Transverse colon (tissue), 4 donors: Measurements from ENCODE around the gene DNER. TPM values are rescaled to one million over a fixed set of nuclear protein-coding genes. Genes with fewer than 3 reads are reported as not detected.
A peak's percentile ranks its signal among the peaks of the same experiment; 100 is the strongest.

Experiments used
- DNase-seq: peaks from one replicate; pipeline ENCODE4 v3.0.0-alpha.2; 2019
- H3K27ac ChIP-seq, 4 donors: fragments of 200-600 bp; sonication (generic); 2 replicates each; pipeline ENCODE4 v1.5.1; 2016 to 2018; ENCODE audit warnings: inconsistent platforms in 4 of 4
- H3K27me3 ChIP-seq: fragments of 200-600 bp; sonication (generic); 2 replicates; pipeline ENCODE4 v1.5.1; 2017; ENCODE audit warnings: inconsistent platforms
- H3K36me3 ChIP-seq, 4 donors: fragments of 200-600 bp; sonication (generic); 2 replicates each; pipeline ENCODE4 v1.5.1; 2017 to 2019; ENCODE audit warnings: inconsistent platforms in 4 of 4
- H3K4me1 ChIP-seq, 4 donors: fragments of 200-600 bp; sonication (generic); 2 replicates each; pipeline ENCODE4 v1.5.1; 2017 to 2020; ENCODE audit warnings: inconsistent platforms in 4 of 4
- H3K4me3 ChIP-seq, 4 donors: fragments of 200-600 bp; sonication (generic); 1 replicate in 1 of 4; 2 replicates in 3 of 4; pipeline versions ENCODE4 v1.5.1 to v1.6.1; 2017 to 2019; ENCODE audit warnings: inconsistent platforms in 4 of 4
- H3K9me3 ChIP-seq, 2 donors: fragments of 200-600 bp; sonication (generic); 2 replicates each; pipeline ENCODE4 v1.5.1; 2017 to 2019; ENCODE audit warnings: inconsistent platforms in 2 of 2
- EP300 ChIP-seq: sonication (generic); formaldehyde crosslinking; IDR thresholded peaks from one replicate; pipeline ENCODE4 v1.6.1; 2017; ENCODE audit warnings: antibody characterized with exemption, low read depth
- POLR2A ChIP-seq: fragments of 450-650 bp; IDR thresholded peaks from one replicate; pipeline ENCODE4 v1.6.1; 2016; ENCODE audit warnings: antibody characterized with exemption, mild to moderate bottlenecking, moderate library complexity
- POLR2AphosphoS5 ChIP-seq, 3 donors: sonication (generic); formaldehyde crosslinking; IDR thresholded peaks; one replicate each; pipeline ENCODE4 v1.6.1; 2016; ENCODE audit warnings: antibody characterized with exemption in 3 of 3
- WGBS, 2 donors: methylation state at CpG; one replicate each; pipeline ENCODE4 v1.1.5; 2018; ENCODE audit warnings: low coverage in 1 of 2; 5-methylcytosine and 5-hydroxymethylcytosine counted together
- in situ Hi-C, 4 donors: fragments of 200-750 bp; cut with MboI; loops; one replicate each; pipeline versions ENCODE4 v1.15.0 to v1.15.1; 2017; ENCODE audit warnings: low sequenced_read_pairs in 3 of 4, low pct_ligation_motif_present in 1 of 4, low pct_unique_long_range_greater_than_20kb in 1 of 4
- intact Hi-C: fragments of 100-400 bp; cut with DNase I; formaldehyde crosslinking; loops from one replicate; pipeline ENCODE4 v1.15.1; 2023; ENCODE audit warnings: low total_unique reads
- total RNA-seq, 4 donors: library from RNA; depleted of rRNA; stranded (reverse); fragments of >200 nt; gene quantifications; one replicate each; pipeline ENCODE4 v1.1.0, GENCODE V29; 2016
- TF ChIP-seq, protein P1 (sequence below), 5 experiments: fragments of 200-600 bp in 3 of 5; fragments of 450-650 bp in 2 of 5; sonication (generic) in 3 of 5; IDR thresholded peaks; 1 replicate in 2 of 5; 2 replicates in 3 of 5; pipeline ENCODE4 v1.5.1; 2016 to 2017; ENCODE audit warnings: antibody characterized with exemption in 5 of 5, inconsistent platforms in 3 of 5, mild to moderate bottlenecking in 2 of 5, moderate library complexity in 1 of 5

The DNER gene
- total RNA-seq, 4 donors from 2014 or later: 1.9 to 4.9 (median 2.5) TPM

- peak overlapping the region; percentile 64 to 83 (median 68) for H3K27ac ChIP-seq
- H3K9me3 ChIP-seq: no peaks in the 10 kb centered on the region
- 72 to 77% methylated on average over 11 to 13 of the region's 13 CpGs for WGBS, 2 donors
- intact Hi-C loops: no loop called here
- H3K36me3 ChIP-seq: no peaks in the 10 kb centered on the region
- DNase-seq: no peak
- TF ChIP-seq POLR2A (no peak), EP300 (no peak), POLR2AphosphoS5 (IDR thresholded peaks at IDR 0.05) (no peak)
- TF ChIP-seq, protein P1, sequence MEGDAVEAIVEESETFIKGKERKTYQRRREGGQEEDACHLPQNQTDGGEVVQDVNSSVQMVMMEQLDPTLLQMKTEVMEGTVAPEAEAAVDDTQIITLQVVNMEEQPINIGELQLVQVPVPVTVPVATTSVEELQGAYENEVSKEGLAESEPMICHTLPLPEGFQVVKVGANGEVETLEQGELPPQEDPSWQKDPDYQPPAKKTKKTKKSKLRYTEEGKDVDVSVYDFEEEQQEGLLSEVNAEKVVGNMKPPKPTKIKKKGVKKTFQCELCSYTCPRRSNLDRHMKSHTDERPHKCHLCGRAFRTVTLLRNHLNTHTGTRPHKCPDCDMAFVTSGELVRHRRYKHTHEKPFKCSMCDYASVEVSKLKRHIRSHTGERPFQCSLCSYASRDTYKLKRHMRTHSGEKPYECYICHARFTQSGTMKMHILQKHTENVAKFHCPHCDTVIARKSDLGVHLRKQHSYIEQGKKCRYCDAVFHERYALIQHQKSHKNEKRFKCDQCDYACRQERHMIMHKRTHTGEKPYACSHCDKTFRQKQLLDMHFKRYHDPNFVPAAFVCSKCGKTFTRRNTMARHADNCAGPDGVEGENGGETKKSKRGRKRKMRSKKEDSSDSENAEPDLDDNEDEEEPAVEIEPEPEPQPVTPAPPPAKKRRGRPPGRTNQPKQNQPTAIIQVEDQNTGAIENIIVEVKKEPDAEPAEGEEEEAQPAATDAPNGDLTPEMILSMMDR (IDR thresholded peaks at IDR 0.05): no peak
- no peak overlapping the region for H3K4me3 ChIP-seq
- in situ Hi-C loops: loop anchor here in 1 of 4 donors (25.0 kb wide), 1 partner anchor 144 kb away; no protein-coding TSS in a partner anchor
- H3K4me1 ChIP-seq: peaks cover 0 to 6% (median 3%) of the 10 kb centered on the region in 4 donors
- H3K27me3 ChIP-seq: no peaks in the 10 kb centered on the region
These were observed 270.6 kb downstream of the DNER start for GRCh38 chr2:229443546-229444268.

- in situ Hi-C loops (loop anchor here in 1 of 4 donors (25.0 kb wide), 1 partner anchor 144 kb away; no protein-coding TSS in a partner anchor), intact Hi-C loops (no loop called here)
- no peaks in the 10 kb centered on the region for H3K9me3 ChIP-seq
- no peaks in the 10 kb centered on the region for H3K36me3 ChIP-seq
- WGBS, 2 donors: 57 to 60% methylated on average over 3 of the region's 3 CpGs
- H3K27me3 ChIP-seq: no peaks in the 10 kb centered on the region
- no peak overlapping the region for H3K4me3 ChIP-seq
- peaks cover 0 to 6% (median 3%) of the 10 kb centered on the region in 4 donors for H3K4me1 ChIP-seq
- no peak for TF ChIP-seq POLR2A
- TF ChIP-seq, protein P1 (IDR thresholded peaks at IDR 0.05): no peak
- DNase-seq: no peak
- peak overlapping the region in 1 of 4 donors; percentile 83 for H3K27ac ChIP-seq
These were observed 271.2 kb downstream of the DNER start for GRCh38 chr2:229443141-229443540.

- TF ChIP-seq POLR2AphosphoS5 (IDR thresholded peaks at IDR 0.05) (no peak), EP300 (no peak), POLR2A (no peak)
- TF ChIP-seq, protein P1 (IDR thresholded peaks at IDR 0.05): no peak
- no peaks in the 10 kb centered on the region for H3K4me1 ChIP-seq
- intact Hi-C loops: no loop called here
- no peak overlapping the region for H3K4me3 ChIP-seq
- DNase-seq: no peak
- no peak overlapping the region for H3K27ac ChIP-seq
- H3K9me3 ChIP-seq: no peaks in the 10 kb centered on the region
- 89 to 93% methylated on average over 5 to 6 of the region's 6 CpGs for WGBS, 2 donors
- H3K36me3 ChIP-seq: no peaks in the 10 kb centered on the region
- in situ Hi-C loops: loop anchor here in 1 of 4 donors (25.0 kb wide), 1 partner anchor 149 kb away; no protein-coding TSS in a partner anchor
- H3K27me3 ChIP-seq: no peaks in the 10 kb centered on the region
These were observed 275.8 kb downstream of the DNER start for GRCh38 chr2:229438430-229439159.

- intact Hi-C loops (no loop called here), in situ Hi-C loops (loop anchor here in 1 of 4 donors (25.0 kb wide), 1 partner anchor 150 kb away; no protein-coding TSS in a partner anchor)
- Histone ChIP-seq H3K27me3 (no peaks in the 10 kb centered on the region), H3K27ac (no peak overlapping the region), H3K4me1 (no peaks in the 10 kb centered on the region), H3K4me3 (no peak overlapping the region), H3K9me3 (no peaks in the 10 kb centered on the region), H3K36me3 (no peaks in the 10 kb centered on the region)
- no peak for DNase-seq
- TF ChIP-seq POLR2A (no peak), POLR2AphosphoS5 (IDR thresholded peaks at IDR 0.05) (no peak), EP300 (no peak)
- TF ChIP-seq, protein P1 (IDR thresholded peaks at IDR 0.05): no peak
- WGBS, 2 donors: 89 to 100% methylated on average over 1 to 2 of the region's 2 CpGs
These were observed 276.9 kb downstream of the DNER start for GRCh38 chr2:229437467-229437866.
